Measurements from ENCODE around the gene CCL26. TPM values are rescaled to one million over a fixed set of nuclear protein-coding genes. Genes with fewer than 3 reads are reported as not detected.
A peak's percentile ranks its signal among the peaks of the same experiment; 100 is the strongest.

The CCL26 gene
- total RNA-seq (2014; rRNA removed; shearing (Covaris generic)) (not detected in 2 replicates), total RNA-seq (2022) (not detected in 2 replicates), Bru-seq, nascent RNA (not detected), BruChase-seq, experiment 1, labeled RNA remaining after a 6-hour chase (not detected), BruChase-seq, experiment 2, labeled RNA remaining after a 2-hour chase (percentile 3 among the genes with signal in this experiment)
- long read RNA-seq, result 0 reads

GRCh38 chr7:75772081-75773077, at the start of gene CCL26:
CCL26 (minus strand) TSS chr7:75772211; CDS start chr7:75772176, 35 bp downstream.
- H3K4me1 ChIP-seq (ENCODE audit: insufficient read depth, low read length, poor library complexity, severe bottlenecking), result no peaks in the 10 kb centered on the region
- TF ChIP-seq CTCF (conservative IDR thresholded peaks at IDR 0.05; ENCODE audit: low read length), result no peak
- no peak within 1 kb of the TSS for H3K4me2 ChIP-seq (ENCODE audit: low read length)
- no peaks in the 10 kb centered on the region for H4K20me1 ChIP-seq (ENCODE audit: insufficient read depth, low read length)
- H3K9me2 ChIP-seq (ENCODE audit: insufficient read depth, low read length), result no peaks in the 10 kb centered on the region
- no peak within 1 kb of the TSS for H3K4me3 ChIP-seq (ENCODE audit: low read depth, low read length, poor library complexity, severe bottlenecking)
- no peak for DNase-seq (ENCODE audit: low spot score)
- no peak within 1 kb of the TSS for H3K27ac ChIP-seq (ENCODE audit: low read depth, low read length, poor library complexity, severe bottlenecking)
- H2AFZ ChIP-seq (ENCODE audit: low read length), result no peak within 1 kb of the TSS
- H3K36me3 ChIP-seq (ENCODE audit: insufficient read depth, low read length), result no peaks in the 10 kb centered on the region
- intact Hi-C loops (cut with micrococcal nuclease; ENCODE audit: unreplicated experiment), result no loop called here
- no peaks in the 10 kb centered on the region for H3K9me3 ChIP-seq (ENCODE audit: low read length)
- H3K79me2 ChIP-seq (ENCODE audit: insufficient read depth, low read depth, low read length), result no peaks in the 10 kb centered on the region
- no TSS peak for BruUV-seq (replicated peaks)
- POLR2A ChIA-PET, result no interaction called here
- CTCF ChIA-PET (ENCODE audit: unreplicated experiment), result no interaction called here

- H3K36me3 ChIP-seq (ENCODE audit: insufficient read depth, low read length), result no peaks in the 10 kb centered on the region
- no peak overlapping the region for H2AFZ ChIP-seq (ENCODE audit: low read length)
- POLR2A ChIA-PET, result interaction anchor here (0.5 kb wide), 1 partner anchor 368 kb away, joined by 3 read pairs; no protein-coding TSS in a partner anchor
- CTCF ChIA-PET (ENCODE audit: unreplicated experiment), result no interaction called here
- no peak overlapping the region for H3K27ac ChIP-seq (ENCODE audit: low read depth, low read length, poor library complexity, severe bottlenecking)
- intact Hi-C loops (cut with micrococcal nuclease; ENCODE audit: unreplicated experiment), result no loop called here
- TF ChIP-seq EZH2phosphoT487 (IDR thresholded peaks at IDR 0.05; ENCODE audit: borderline replicate concordance, low read depth, low read length) (no peak), CTCF (conservative IDR thresholded peaks at IDR 0.05; ENCODE audit: low read length) (no peak)
- no peaks in the 10 kb centered on the region for H3K79me2 ChIP-seq (ENCODE audit: insufficient read depth, low read depth, low read length)
- no peak overlapping the region for H3K4me2 ChIP-seq (ENCODE audit: low read length)
- no peaks in the 10 kb centered on the region for H3K9me3 ChIP-seq (ENCODE audit: low read length)
- H3K4me3 ChIP-seq (ENCODE audit: low read depth, low read length, poor library complexity, severe bottlenecking), result no peak overlapping the region
- no peaks in the 10 kb centered on the region for H3K9me2 ChIP-seq (ENCODE audit: insufficient read depth, low read length)
- BruUV-seq (replicated peaks), result no TSS peak
- H3K4me1 ChIP-seq (ENCODE audit: insufficient read depth, low read length, poor library complexity, severe bottlenecking), result no peaks in the 10 kb centered on the region
- DNase-seq (ENCODE audit: low spot score), result no peak
- H4K20me1 ChIP-seq (ENCODE audit: insufficient read depth, low read length), result no peaks in the 10 kb centered on the region
These were observed 48.7 kb upstream of the CCL26 start for GRCh38 chr7:75820688-75821087.
